ENCODE measurements around the gene SLAMF6.

The SLAMF6 gene

DNA sequence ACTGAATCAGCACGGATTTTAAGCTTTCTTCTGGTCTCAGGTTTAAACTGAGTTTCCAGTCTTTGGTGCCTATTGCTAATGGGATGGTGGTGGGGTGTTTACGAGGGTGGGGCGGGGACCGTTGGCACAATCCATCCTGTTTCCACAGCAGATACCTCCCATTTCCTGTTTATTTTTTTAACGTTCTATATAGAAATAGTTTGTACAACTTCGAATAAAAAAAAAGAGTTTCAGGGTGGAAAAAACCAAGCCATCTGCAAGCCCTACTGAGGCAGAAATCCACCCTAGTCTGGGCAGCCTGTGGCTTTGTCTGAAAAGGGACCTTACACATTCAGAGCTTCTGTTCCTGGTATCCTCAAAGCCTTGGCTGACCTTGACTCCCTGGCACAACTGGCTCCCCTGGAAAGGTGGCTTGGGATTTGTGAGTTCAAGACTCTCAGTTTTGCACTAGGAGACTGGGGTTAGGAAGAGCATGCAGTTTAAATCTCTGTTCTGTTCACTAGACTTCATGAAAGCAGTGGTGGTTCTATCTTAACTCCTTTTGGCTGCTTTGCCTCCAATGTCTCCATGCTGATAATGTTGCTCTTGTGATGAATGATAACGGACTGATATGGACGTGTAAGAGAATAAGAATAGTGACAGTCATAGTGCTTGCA, 76.0 kb downstream of the SLAMF6 start:
- DNase-seq (peak; percentile 51), ATAC-seq (ENCODE audit: insufficient read depth, low read depth) (peak; percentile 74)
- H3K9me3 ChIP-seq (ENCODE audit: insufficient read depth, low read length, severe bottlenecking) = no peaks in the 10 kb centered on the region
- peak overlapping the region; percentile 40 for H3K4me2 ChIP-seq (ENCODE audit: insufficient read depth, low read length)
- H3K27ac ChIP-seq (ENCODE audit: low read length) = peak overlapping the region; percentile 81
- peaks cover 21% of the 10 kb centered on the region for H3K4me1 ChIP-seq (ENCODE audit: insufficient read depth, low read length)
- no peaks in the 10 kb centered on the region for H3K27me3 ChIP-seq (ENCODE audit: insufficient read depth, low read length, poor library complexity)
- no peaks in the 10 kb centered on the region for H3K79me2 ChIP-seq (ENCODE audit: insufficient read depth, low read length)
- peak overlapping the region; percentile 73 for H2AFZ ChIP-seq (ENCODE audit: low read depth, low read length)
- H3K4me3 ChIP-seq (ENCODE audit: low read depth in 1 of 2, low read length in 2 of 2) = 0 out of 4 replicates have a peak overlapping the region, but pooled peaks of 1 of the 2 experiments have one; percentile 7
- H3K9ac ChIP-seq (ENCODE audit: low read depth, low read length) = peak overlapping the region; percentile 35
- no peaks in the 10 kb centered on the region for H3K36me3 ChIP-seq (ENCODE audit: insufficient read depth, low read length)
- H4K20me1 ChIP-seq (ENCODE audit: insufficient read depth, low read length) = no peaks in the 10 kb centered on the region
- TF ChIP-seq EZH2 (IDR thresholded peaks at IDR 0.05; ENCODE audit: borderline replicate concordance, low read depth, low read length, severe bottlenecking) (no peak), CTCF (IDR thresholded peaks at IDR 0.05; ENCODE audit: borderline replicate concordance, extremely low read depth, low read length, poor library complexity, severe bottlenecking) (no peak)

DNA sequence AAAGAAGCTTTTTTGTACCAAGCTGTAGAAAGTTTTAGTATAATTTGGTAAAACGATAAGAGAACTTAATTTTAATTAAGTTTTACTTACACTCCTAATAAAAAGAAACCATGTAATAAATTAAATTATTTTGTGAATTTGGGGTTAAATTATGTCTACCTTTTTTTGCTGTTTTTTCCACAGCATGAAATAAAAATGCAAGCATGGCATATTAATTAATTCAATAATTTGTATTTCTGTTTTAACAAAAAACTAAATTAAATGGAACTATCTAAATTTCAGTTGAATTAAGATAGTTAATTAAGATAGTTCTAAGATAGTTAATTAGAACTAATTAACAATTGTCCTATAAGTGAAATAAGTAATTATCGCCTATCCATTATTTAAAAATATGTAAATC, 83.3 kb downstream of the SLAMF6 start:
- no peak overlapping the region for H3K9ac ChIP-seq (ENCODE audit: low read depth, low read length)
- DNase-seq (no peak), ATAC-seq (ENCODE audit: insufficient read depth, low read depth) (no peak)
- H3K9me3 ChIP-seq (ENCODE audit: insufficient read depth, low read length, severe bottlenecking) = no peaks in the 10 kb centered on the region
- no peaks in the 10 kb centered on the region for H3K27me3 ChIP-seq (ENCODE audit: insufficient read depth, low read length, poor library complexity)
- H3K79me2 ChIP-seq (ENCODE audit: insufficient read depth, low read length) = no peaks in the 10 kb centered on the region
- no peak overlapping the region for H2AFZ ChIP-seq (ENCODE audit: low read depth, low read length)
- H3K4me3 ChIP-seq (ENCODE audit: low read depth in 1 of 2, low read length in 2 of 2) = no peak overlapping the region
- H3K4me1 ChIP-seq (ENCODE audit: insufficient read depth, low read length) = peaks cover 25% of the 10 kb centered on the region
- no peaks in the 10 kb centered on the region for H3K36me3 ChIP-seq (ENCODE audit: insufficient read depth, low read length)
- H4K20me1 ChIP-seq (ENCODE audit: insufficient read depth, low read length) = no peaks in the 10 kb centered on the region
- H3K27ac ChIP-seq (ENCODE audit: low read length) = no peak overlapping the region
- no peak for TF ChIP-seq EZH2 (IDR thresholded peaks at IDR 0.05; ENCODE audit: borderline replicate concordance, low read depth, low read length, severe bottlenecking)
- TF ChIP-seq CTCF (IDR thresholded peaks at IDR 0.05; ENCODE audit: borderline replicate concordance, extremely low read depth, low read length, poor library complexity, severe bottlenecking) = no peak
- no peak overlapping the region for H3K4me2 ChIP-seq (ENCODE audit: insufficient read depth, low read length)

DNA sequence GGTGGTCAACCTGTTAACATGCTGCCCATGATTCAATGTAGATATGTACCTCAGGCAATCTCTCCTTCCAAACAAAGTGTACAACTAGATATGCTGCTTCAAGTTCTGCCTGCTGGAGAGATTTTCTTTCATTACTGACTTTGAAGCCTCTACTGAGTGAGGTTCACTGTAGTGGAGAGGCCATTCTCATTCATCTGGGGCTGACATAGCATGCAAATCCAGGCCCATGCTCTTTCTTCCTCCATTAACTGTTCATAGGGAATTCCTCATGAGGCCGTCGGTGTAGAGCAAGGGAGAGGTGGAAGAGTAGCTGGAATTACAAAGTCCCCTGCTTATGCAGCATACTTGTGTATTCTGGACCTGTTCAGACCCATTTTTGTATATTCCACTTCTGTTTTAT, 84.1 kb downstream of the SLAMF6 start:
- peak overlapping the region; percentile 91; the same call in 1 of the 2 replicates for H3K27ac ChIP-seq (ENCODE audit: low read length)
- H3K36me3 ChIP-seq (ENCODE audit: insufficient read depth, low read length) = no peaks in the 10 kb centered on the region
- peak overlapping the region; percentile 85 for H2AFZ ChIP-seq (ENCODE audit: low read depth, low read length)
- H3K4me3 ChIP-seq (ENCODE audit: low read depth in 1 of 2, low read length in 2 of 2) = no peak overlapping the region
- no peak for DNase-seq
- no peak overlapping the region for H3K9ac ChIP-seq (ENCODE audit: low read depth, low read length)
- H3K27me3 ChIP-seq (ENCODE audit: insufficient read depth, low read length, poor library complexity) = no peaks in the 10 kb centered on the region
- H3K4me2 ChIP-seq (ENCODE audit: insufficient read depth, low read length) = no peak overlapping the region
- no peaks in the 10 kb centered on the region for H4K20me1 ChIP-seq (ENCODE audit: insufficient read depth, low read length)
- H3K79me2 ChIP-seq (ENCODE audit: insufficient read depth, low read length) = no peaks in the 10 kb centered on the region
- TF ChIP-seq EZH2 (IDR thresholded peaks at IDR 0.05; ENCODE audit: borderline replicate concordance, low read depth, low read length, severe bottlenecking) = no peak
- no peak for TF ChIP-seq CTCF (IDR thresholded peaks at IDR 0.05; ENCODE audit: borderline replicate concordance, extremely low read depth, low read length, poor library complexity, severe bottlenecking)
- no peaks in the 10 kb centered on the region for H3K9me3 ChIP-seq (ENCODE audit: insufficient read depth, low read length, severe bottlenecking)
- no peak for ATAC-seq (ENCODE audit: insufficient read depth, low read depth)
- H3K4me1 ChIP-seq (ENCODE audit: insufficient read depth, low read length) = peaks cover 25% of the 10 kb centered on the region
